GM12874 (cell line): Measurements from ENCODE around the gene ADD1.

ENCODE experiments used
- CTCF ChIP-seq: IDR thresholded peaks from 2 replicates; pipeline ENCODE4 v1.5.1; 2011; ENCODE audit warnings: low read depth, mild to moderate bottlenecking, control low read depth, low read length, moderate library complexity; ENCODE audit not compliant: insufficient read depth

Gene ADD1

DNA sequence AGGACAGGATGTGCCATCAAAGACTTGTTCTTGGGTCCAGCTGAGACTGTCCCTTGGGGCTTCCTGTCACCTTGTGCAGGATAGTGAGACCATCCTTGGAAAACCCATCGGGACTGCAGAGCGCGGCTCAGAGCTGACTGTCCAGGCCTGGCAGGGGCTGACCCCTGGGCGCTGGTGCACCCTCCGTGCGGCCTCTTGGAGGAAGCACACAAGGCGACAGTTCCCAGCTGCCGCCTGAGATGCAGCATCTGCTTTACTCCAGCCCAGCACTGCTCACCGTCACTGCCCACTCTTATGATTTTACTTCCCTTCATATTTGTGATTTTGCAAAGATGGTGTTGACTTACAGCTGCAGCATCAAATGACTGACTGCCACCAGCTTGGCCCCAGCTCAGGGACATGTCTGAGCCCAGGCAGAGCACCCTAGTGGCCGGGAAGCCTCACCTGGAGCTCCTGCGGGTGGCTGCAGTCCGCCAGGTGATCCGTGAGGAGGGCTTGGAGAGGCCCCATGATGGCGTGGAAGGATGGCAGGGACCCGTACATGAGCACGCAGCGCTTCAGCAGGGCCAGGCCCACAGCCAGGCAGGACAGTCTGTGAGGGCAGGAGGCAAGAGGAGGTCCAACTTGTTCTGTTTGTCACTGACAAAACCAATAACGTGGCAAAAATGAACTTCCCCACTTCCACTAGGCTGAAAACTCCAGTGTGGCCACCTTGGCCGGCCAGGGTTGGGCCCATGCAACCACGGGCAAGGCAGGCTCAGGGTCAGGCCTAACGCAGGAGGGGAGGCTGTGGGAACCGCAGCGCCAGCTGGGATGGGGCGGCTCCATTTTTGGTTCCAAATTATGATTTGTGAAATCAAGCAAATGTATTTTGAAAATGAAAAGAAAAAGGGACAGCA, 97.7 kb downstream of the ADD1 start:
- TF ChIP-seq CTCF: no peak

DNA sequence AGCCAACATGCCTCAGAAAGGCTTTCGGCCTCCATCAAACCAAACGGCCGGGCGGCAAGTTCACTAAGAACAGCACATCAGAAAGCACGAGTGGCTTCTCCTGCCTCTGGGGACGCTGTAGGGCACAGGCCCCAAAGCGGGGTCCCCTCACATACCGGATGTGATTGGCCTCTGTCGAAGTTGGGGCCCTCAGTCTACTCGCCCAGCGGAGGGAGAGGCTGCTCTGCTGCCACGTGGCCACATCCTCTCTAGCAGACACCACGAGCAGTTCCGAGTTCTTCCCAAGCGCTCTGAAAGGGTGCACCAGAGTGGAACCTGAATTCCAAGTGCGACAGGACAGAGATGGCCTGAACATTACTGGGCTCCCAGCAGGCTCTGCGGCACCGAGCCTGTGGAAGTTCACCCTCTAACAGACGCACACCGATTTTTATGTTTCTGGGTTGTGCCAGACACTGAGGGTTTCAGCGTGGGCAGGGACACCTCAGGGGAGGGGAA, 98.4 kb downstream of the ADD1 start:
- no peak for TF ChIP-seq CTCF

DNA sequence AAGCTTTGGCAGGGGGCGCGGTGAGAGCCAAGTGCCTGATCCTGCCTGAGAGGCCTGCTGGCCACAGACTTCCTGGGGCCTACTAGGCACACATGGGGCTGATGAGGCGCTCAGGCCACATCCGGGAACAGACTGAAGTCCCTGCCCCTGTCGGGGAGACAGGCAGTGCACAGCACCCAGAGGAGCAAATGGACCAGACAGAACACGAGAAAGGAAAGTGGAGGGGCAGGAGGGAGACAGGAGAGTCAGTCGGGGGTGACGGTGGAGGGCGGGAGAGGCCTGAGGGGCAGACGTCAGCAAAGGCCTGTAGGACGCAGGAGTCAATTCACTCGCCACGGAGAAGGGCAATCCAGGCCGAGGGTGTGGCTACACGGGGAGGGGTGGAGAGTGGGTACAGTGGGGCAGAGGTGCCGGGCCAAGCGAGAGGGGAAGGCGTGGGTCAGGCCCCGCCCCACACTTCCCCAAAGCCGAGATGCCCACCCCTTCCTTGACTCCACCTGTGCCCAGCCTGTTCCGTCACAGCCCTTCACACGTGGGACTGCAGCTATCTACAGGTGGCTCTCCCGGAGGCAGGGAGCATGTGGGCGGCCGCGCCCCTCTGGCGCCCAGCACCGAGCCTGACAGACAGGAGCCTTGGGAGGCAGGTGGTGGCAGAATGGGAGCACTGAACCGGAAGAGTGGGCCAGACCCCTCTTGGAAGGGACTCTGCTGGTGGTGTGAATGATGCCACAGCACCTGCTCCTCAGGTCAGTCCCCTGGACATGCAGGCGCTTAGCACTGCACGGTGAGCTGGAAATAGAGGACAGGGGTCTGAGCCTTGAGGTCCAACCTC, 99.1 kb downstream of the ADD1 start:
- TF ChIP-seq CTCF: no peak

DNA sequence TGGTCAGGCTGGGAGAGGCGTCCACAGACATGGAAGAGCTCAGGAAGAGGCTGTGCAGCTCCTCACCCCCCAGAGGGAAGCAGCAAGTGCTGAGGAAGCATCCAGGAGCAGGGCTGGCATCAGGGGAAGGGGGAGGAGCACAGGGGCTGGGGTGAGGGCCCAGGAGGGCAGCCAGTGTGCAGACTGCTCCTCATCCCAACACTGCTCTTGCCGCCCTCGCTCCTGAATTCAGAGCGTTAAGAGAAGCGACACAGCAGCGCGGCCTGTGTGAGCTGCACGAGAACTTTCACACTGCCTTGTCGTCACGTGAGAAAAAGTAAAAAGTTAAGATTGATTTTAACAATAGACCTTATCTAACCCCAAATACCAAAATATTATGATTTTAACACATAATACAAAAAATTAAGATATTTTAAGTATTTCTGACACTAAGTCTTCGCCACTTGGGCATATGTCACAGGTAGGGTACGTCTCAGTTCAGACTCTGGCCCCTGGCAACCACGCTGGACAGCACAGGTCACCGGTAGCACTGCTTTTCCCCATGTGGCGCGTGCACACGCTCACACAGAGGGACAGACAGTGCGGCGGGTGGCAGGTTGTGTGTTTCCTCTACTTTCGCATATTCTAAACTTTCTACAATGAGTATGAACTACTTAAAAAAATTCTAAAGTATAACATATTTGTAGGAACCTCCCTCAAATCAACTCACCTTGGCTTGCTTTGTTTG, 99.9 kb downstream of the ADD1 start:
- TF ChIP-seq CTCF: no peak

- TF ChIP-seq CTCF: no peak
Measured at GRCh38 chr4:2944091-2944482, 100.4 kb downstream of the ADD1 start.

DNA sequence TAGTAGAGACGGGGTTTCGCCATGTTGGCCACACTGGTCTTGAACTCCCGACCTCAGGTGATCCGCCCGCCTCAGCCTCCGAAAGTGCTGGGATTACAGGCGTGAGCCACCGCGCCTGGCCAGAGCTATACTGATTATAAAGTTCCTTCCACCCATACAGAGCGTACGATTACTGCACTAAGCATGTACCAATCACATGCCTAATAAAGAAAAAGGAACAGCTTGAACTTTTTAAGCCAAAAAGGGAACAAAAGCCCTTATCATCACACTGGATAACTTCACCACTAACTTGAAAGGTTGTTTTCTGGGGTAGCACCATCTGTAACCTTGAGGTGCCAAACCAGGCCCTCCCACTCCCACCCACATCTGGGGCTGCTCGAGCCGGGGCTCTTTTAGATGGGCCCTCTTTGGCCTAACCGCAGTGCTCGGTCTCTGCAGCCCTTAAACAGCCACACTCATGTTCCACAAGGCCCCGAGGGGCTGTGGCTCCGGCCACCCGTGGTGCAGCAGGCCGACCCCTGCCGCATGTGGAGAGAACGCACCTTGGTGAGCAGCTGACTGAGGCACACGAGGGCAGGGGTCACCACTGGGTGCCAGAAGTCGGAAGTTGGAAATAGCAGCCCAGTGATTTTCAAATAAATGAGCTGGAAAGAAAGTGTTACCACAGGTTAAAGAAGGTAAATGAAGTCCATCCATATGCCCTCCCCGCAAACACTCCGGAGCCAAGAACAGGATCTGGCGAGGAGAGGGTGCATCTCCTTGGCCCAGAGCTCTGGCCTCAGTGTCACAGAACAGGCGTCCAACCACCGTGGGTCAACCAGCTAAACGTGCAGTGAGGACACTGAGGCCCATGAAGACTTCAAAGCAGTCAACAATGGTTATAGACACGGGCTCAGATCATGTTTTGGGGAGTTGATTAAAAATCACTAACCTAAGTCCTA, 101.2 kb downstream of the ADD1 start:
- no peak for TF ChIP-seq CTCF
